GM13977 (cell line): Measurements from ENCODE around the gene R3HDM4.

Experiments used
- DNase-seq: peaks from one replicate; pipeline ENCODE4 v3.0.0; 2012; ENCODE audit warnings: low spot score
- in situ Hi-C: fragments of 300-500 bp; cut with MboI; formaldehyde crosslinking; loops from one replicate; pipeline ENCODE4 v1.12.0; 2022; ENCODE audit warnings: low sequenced_read_pairs, low pct_unique_long_range_greater_than_20kb, mixed read lengths, inconsistent platforms; ENCODE audit not compliant: unreplicated experiment
- TF ChIP-seq, protein P1 (sequence below): IDR thresholded peaks from 2 replicates; pipeline ENCODE4 v1.5.1; 2012; ENCODE audit warnings: mild to moderate bottlenecking, control low read depth; ENCODE audit not compliant: insufficient read depth; ENCODE audit errors: extremely low read depth, missing control alignments

Gene R3HDM4

DNA sequence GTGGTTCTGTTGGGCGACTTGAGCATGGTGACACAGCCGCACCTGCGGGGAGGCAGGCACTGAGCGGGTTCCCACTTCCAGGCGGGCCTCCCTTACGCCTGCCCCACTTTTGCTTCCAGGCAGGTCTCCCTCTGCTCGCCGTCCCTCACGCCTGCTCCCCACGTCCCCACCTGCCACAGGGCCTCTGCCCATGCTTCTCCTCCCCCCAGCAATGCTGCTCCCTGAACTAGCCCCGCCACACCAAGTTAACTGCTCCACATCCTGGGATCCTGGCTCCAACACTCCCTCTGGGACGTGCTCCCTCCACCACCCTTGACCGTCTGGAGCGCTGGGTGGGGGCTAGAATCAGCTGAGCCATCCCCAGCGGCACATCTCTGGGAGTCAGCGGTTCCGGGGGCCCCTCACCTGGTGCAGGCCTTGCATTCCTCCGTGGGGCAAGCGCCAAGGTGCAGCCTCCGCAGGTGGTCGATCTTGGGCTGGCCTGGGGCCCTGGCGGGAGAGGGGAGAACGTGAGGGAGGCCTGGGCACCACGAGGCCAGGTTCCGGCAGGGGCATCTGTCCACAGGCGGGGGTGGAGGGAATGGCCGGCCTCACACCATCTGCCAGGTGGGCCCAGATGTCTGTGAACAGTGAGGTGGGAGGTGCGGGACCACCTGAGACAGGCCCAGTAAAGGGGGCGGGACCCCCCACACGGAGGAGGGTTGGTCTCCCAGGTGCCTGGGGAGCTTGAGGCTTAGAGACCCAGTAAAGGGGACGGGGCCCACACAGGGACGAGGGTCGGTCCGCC lies 44.4 kb downstream of the R3HDM4 start:
- TF ChIP-seq, protein P1, sequence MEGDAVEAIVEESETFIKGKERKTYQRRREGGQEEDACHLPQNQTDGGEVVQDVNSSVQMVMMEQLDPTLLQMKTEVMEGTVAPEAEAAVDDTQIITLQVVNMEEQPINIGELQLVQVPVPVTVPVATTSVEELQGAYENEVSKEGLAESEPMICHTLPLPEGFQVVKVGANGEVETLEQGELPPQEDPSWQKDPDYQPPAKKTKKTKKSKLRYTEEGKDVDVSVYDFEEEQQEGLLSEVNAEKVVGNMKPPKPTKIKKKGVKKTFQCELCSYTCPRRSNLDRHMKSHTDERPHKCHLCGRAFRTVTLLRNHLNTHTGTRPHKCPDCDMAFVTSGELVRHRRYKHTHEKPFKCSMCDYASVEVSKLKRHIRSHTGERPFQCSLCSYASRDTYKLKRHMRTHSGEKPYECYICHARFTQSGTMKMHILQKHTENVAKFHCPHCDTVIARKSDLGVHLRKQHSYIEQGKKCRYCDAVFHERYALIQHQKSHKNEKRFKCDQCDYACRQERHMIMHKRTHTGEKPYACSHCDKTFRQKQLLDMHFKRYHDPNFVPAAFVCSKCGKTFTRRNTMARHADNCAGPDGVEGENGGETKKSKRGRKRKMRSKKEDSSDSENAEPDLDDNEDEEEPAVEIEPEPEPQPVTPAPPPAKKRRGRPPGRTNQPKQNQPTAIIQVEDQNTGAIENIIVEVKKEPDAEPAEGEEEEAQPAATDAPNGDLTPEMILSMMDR: no peak
- in situ Hi-C loops: loop anchor here (10.0 kb wide), 1 partner anchor 56 kb away; the partner anchor contains the start of gene ARID3A
- DNase-seq: no peak

DNA sequence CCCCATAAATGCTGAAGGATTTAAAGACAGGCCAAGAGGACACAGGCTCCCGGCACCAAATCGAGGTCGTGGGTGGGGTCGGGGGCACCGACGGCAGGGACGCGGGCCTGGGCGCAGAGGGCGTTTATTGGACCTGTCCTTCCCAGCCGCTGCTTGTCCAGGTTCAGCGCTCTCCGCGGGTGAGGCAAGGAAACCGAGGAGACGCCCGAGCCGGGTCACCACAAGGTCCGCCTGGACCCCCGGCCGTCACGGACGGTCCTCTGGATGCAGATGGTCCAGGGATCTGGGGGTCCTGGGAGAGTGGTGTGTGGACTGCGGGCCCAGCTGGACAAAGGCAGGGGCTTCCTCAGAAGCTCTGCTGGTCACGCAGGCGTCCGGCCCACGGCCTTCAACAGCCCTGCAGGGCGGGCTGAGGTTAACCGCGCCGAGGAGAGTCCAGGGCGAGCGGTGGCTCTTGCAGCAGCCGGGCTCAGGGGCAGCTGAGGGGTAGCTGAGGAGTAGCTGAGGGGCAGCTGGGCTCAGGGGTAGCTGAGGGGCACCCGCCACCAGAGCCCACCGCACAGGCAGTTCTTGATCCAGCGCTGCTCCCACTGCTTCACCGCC lies 45.1 kb downstream of the R3HDM4 start:
- TF ChIP-seq, protein P1: no peak
- in situ Hi-C loops: loop anchor here (10.0 kb wide), 1 partner anchor 57 kb away; the partner anchor contains the start of gene ARID3A
- no peak for DNase-seq

DNA sequence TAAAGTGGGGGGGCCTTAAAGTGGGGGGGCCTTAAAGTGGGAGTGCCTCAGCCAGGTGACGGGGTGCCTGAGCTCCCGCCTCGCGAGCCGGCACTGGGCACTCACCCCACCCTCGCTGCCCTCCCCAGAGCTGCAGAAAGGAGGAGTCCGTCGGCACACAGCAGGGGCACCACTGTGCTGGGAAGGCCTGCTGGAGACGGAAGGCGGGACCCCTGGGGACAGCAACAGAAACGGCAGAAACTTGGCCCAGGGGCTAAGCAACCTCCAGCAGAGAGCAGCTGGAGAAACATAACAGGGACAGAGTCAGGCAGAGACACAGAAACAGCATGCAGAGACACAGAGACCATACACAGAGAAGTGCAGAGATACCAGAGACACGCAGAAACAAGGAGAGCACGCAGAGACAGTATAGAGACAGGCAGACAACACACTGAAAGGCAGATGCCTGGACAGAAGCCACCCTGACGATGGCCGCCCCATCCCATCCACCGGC lies 45.7 kb downstream of the R3HDM4 start:
- TF ChIP-seq, protein P1: no peak
- in situ Hi-C loops: loop anchor here (10.0 kb wide), 1 partner anchor 57 kb away; the partner anchor contains the start of gene ARID3A
- DNase-seq: no peak

DNA sequence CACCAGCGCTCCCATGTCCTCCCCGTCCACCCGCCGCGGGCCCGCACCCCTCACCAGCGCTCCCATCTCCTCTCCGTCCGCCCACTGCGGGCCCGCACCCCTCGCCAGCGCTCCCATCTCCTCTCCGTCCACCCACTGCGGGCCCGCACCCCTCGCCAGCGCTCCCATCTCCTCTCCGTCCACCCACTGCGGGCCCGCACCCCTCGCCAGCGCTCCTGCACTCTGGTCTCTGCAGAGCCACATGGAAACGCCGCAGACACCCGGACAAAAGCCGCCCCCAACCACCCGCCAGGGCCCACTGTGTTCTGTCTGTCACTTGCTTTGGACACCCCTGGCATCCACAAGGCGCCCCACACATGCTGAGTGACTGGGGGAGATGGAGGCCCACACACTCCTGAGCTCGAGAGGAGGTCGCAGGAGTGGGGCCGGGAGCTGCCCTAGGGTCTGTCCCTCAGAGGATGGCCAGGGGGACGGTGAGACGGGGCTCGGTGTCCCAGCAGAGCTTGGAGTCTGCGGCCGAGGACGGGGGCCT lies 46.2 kb downstream of the R3HDM4 start:
- TF ChIP-seq, protein P1: no peak
- in situ Hi-C loops: loop anchor here (10.0 kb wide), 1 partner anchor 58 kb away; the partner anchor contains the start of gene ARID3A
- no peak for DNase-seq

DNA sequence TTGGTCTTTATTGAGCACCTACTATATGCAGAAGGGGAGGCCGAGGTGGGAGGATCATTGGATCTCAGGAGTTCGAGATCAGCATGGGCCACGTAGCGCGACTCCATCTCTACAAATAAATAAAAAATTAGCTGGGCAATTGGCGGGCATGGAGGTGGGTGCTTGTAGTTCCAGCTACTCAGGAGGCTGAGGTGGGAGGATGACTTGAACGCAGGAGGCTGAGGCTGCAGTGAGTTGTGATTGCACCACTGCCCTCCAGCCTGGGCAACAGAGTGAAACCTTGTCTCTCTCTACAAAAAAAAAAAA lies 49.8 kb downstream of the R3HDM4 start:
- TF ChIP-seq, protein P1: no peak
- in situ Hi-C loops: loop anchor here (10.0 kb wide), 1 partner anchor 62 kb away; the partner anchor contains the start of gene ARID3A
- no peak for DNase-seq

DNA sequence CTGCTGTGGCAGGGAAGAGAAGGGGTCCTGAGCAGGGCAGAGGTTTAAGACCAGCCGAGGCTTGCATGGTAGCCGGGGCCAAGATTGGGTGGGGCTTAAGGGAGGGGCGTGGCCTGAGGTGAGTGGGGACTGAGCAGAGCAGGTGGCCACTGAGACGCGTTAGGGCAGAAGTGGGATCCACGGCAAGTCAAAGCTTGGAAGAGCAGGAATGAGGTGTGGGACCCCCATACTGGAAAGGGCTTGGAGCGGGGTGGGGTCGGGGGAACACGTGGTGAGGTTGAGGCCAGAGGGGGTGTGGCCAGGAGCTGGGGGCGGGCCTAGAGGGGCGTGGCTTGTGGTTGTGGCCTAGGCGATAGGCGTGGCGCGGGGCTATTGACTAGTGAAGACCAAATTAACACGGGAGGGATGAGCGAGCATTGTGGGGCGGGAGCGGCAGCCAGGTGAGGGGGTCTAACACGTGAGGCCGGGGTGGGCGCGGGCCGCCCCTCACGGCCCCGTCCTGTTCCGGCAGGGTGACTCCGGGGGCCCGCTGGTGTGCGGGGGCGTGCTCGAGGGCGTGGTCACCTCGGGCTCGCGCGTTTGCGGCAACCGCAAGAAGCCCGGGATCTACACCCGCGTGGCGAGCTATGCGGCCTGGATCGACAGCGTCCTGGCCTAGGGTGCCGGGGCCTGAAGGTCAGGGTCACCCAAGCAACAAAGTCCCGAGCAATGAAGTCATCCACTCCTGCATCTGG lies 50.3 kb downstream of the R3HDM4 start:
- TF ChIP-seq, protein P1: no peak
- in situ Hi-C loops: loop anchor here (10.0 kb wide), 1 partner anchor 62 kb away; the partner anchor contains the start of gene ARID3A
- DNase-seq: peak; percentile 91
